ENCODE results near the gene FOXM1.
A peak's percentile ranks its signal among the peaks of the same experiment; 100 is the strongest.

Gene FOXM1

GRCh38 chr12:2836574-2836973 is 40.4 kb downstream of the FOXM1 start:
- no peak for DNase-seq (ENCODE audit: low read depth, low spot score)

GRCh38 chr12:2835691-2836403 is 41.1 kb downstream of the FOXM1 start:
- DNase-seq (ENCODE audit: low read depth, low spot score), result no peak

GRCh38 chr12:2834581-2835491 is 42.1 kb downstream of the FOXM1 start, which contains the start of gene NRIP2:
Gene NRIP2 (minus strand): TSS chr12:2835035. CDS start chr12:2834983, 52 bp downstream.
- no peak for DNase-seq (ENCODE audit: low read depth, low spot score)

GRCh38 chr12:2833810-2834209 is 43.2 kb downstream of the FOXM1 start:
- DNase-seq (ENCODE audit: low read depth, low spot score), result no peak

GRCh38 chr12:2833327-2833726 is 43.6 kb downstream of the FOXM1 start:
- no peak for DNase-seq (ENCODE audit: low read depth, low spot score)

GRCh38 chr12:2832550-2833127 is 44.3 kb downstream of the FOXM1 start:
- DNase-seq (ENCODE audit: low read depth, low spot score), result no peak

GRCh38 chr12:2829275-2829674 is 47.7 kb downstream of the FOXM1 start:
- no peak for DNase-seq (ENCODE audit: low read depth, low spot score)

GRCh38 chr12:2826721-2827515 is 50.1 kb downstream of the FOXM1 start:
- no peak for DNase-seq (ENCODE audit: low read depth, low spot score)

- no peak for DNase-seq (ENCODE audit: low read depth, low spot score)
These were observed 50.9 kb downstream of the FOXM1 start for GRCh38 chr12:2826036-2826435.

- no peak for DNase-seq (ENCODE audit: low read depth, low spot score)
These were observed 51.8 kb downstream of the FOXM1 start for GRCh38 chr12:2825132-2825531.

GRCh38 chr12:2824541-2824940 is 52.4 kb downstream of the FOXM1 start:
- no peak for DNase-seq (ENCODE audit: low read depth, low spot score)

- no peak for DNase-seq (ENCODE audit: low read depth, low spot score)
These were observed 53.5 kb downstream of the FOXM1 start for GRCh38 chr12:2823483-2823882.

GRCh38 chr12:2820432-2820831 is 56.5 kb downstream of the FOXM1 start:
- no peak for DNase-seq (ENCODE audit: low read depth, low spot score)

- DNase-seq (ENCODE audit: low read depth, low spot score), result no peak
These were observed 57.2 kb downstream of the FOXM1 start for GRCh38 chr12:2819810-2820209.

- DNase-seq (ENCODE audit: low read depth, low spot score), result no peak
These were observed 63.5 kb downstream of the FOXM1 start for GRCh38 chr12:2813214-2814185.

GRCh38 chr12:2812290-2813213 is 64.4 kb downstream of the FOXM1 start, which contains the start of gene ITFG2:
Gene ITFG2 (plus strand): TSS chr12:2812668. CDS start chr12:2812761, 93 bp downstream.
- peak; percentile 94 for DNase-seq (ENCODE audit: low read depth, low spot score)

- DNase-seq (ENCODE audit: low read depth, low spot score), result no peak
These were observed 65.2 kb downstream of the FOXM1 start for GRCh38 chr12:2811801-2812200.

Data from activated naive CD8-positive, alpha-beta T cell treated with anti-CD3 and anti-CD28 coated beads, Interleukin-2, amount 50 U/mL, for 16 hours (primary cell).